WI38 (cell line): ENCODE data around the gene CNIH3.

Experiments
- H3K4me3 ChIP-seq: 2 replicates; pipeline ENCODE4 v1.5.1; 2011; ENCODE audit warnings: low read depth, mild to moderate bottlenecking, control low read depth, low read length
- TF ChIP-seq, protein P1 (sequence below): IDR thresholded peaks from 2 replicates; pipeline ENCODE4 v1.5.1; 2012; ENCODE audit warnings: low read depth, mild to moderate bottlenecking, control low read depth, low read length

CNIH3 gene

DNA sequence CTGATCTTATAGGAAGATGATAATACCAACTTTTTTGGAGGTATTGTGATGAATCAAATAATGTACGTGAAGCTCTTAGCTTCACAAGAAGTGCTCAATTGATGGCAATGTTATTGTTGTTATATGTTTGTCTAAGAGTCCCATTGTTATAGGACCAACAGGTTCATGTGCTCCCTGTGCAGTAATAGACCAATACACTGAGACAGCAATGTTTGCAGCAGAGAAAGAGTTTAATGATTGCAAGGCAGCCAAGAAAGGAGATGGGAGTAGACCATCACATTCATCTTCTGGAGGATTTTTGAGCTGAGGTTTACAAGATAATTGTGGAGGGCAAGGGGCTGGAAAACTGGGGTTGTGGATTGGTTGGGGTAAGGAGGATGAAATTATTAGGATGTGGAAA is 143.0 kb downstream of the CNIH3 start:
- no peak overlapping the region for H3K4me3 ChIP-seq
- TF ChIP-seq, protein P1, sequence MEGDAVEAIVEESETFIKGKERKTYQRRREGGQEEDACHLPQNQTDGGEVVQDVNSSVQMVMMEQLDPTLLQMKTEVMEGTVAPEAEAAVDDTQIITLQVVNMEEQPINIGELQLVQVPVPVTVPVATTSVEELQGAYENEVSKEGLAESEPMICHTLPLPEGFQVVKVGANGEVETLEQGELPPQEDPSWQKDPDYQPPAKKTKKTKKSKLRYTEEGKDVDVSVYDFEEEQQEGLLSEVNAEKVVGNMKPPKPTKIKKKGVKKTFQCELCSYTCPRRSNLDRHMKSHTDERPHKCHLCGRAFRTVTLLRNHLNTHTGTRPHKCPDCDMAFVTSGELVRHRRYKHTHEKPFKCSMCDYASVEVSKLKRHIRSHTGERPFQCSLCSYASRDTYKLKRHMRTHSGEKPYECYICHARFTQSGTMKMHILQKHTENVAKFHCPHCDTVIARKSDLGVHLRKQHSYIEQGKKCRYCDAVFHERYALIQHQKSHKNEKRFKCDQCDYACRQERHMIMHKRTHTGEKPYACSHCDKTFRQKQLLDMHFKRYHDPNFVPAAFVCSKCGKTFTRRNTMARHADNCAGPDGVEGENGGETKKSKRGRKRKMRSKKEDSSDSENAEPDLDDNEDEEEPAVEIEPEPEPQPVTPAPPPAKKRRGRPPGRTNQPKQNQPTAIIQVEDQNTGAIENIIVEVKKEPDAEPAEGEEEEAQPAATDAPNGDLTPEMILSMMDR = no peak

DNA sequence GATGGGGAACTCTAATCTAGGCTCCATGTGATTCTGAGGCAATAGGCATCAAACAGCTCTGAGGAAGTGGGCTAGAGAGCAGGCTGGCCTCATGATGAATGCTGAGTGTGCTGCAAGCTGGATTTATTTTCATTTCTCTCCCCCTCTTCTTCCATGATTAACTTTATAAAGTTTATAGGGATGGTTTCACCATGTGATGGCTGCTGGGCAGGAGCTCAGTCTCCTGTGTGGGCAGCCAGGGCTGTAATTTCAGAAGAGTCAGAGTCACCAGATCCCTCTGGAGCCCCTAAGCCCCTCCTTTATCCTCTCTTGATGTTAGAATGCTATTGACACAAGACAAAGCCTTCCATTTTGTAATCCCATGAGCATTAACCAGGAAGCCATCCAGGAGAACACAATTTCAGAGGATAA is 143.6 kb downstream of the CNIH3 start:
- no peak overlapping the region for H3K4me3 ChIP-seq
- TF ChIP-seq, protein P1 = no peak

DNA sequence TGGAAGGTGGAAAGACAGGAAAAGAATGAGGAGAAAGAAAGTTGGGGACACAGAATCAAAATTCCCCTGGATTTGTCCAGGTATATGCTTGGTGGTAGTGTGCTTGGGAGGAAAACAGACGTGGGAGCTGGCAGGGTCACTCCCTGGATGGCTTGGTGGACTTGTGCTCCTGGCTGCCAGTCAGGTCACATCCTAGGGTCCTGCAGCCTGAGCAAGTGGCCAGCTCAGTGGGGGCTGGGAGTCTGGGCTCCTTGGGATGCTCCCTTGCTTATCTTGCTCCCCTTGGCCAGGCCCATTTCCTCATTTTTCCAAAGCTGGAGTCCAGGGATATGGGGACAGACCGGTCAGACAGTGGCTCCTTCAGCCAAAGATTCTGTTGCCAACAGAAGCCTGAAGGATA is 144.0 kb downstream of the CNIH3 start:
- TF ChIP-seq, protein P1 = no peak
- no peak overlapping the region for H3K4me3 ChIP-seq

DNA sequence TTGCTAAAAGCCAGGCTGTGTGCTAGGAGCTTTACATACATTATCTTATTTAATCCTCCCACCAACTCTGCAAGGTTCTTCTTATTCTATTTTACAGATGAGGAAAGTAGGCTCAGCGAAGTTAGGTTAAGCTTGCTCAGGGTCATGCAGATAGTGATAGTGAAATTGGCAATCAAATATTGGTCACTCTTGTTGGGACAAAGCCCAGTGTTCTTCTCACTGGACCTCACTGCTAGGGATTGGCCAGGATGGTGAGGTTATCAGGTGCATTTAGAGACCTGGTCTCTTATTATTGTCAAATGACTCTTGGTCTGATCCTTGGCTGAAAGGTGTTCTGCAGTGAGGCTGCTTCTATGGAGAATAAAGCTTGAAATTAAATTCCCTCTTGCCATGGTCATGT is 145.1 kb downstream of the CNIH3 start:
- H3K4me3 ChIP-seq = no peak overlapping the region
- TF ChIP-seq, protein P1 = no peak

DNA sequence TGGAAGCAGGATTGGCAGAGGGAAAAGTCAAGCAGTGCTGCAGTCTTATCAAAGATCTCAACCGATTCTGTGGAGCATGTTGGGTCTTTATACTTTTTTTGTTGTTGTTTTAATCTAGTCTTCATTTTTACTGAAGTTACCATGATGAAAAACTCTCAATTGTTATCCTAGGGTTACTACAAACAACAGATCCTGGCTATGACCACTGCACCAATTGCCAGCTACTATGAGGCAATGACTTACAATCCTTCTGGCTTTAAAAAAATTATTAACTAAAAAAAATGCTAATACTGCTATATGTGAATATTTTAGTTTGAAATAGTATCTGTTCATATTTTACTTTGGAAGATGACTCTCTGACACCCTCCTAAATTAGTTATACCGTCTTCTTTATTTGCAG is 145.9 kb downstream of the CNIH3 start:
- H3K4me3 ChIP-seq = no peak overlapping the region
- TF ChIP-seq, protein P1 = no peak

DNA sequence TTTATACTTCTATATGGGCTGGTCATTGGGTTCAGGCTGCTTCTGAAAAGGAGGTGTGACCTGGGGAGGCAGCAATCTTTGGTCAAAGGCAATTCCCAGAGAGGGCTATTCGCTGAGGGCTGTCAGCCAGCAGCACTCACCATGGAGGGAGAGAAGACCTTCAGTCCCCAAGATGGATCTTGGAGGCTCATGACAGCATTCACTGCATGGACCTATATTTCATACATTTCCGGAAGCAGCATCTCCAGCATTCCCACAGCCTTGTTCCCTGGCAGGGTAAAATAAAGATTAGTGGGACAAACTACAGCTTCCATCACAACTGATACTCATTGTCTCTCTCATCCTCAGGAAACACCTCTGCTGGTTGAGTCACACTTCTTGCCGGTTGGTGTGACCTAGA is 146.6 kb downstream of the CNIH3 start:
- H3K4me3 ChIP-seq = no peak overlapping the region
- TF ChIP-seq, protein P1 = no peak

DNA sequence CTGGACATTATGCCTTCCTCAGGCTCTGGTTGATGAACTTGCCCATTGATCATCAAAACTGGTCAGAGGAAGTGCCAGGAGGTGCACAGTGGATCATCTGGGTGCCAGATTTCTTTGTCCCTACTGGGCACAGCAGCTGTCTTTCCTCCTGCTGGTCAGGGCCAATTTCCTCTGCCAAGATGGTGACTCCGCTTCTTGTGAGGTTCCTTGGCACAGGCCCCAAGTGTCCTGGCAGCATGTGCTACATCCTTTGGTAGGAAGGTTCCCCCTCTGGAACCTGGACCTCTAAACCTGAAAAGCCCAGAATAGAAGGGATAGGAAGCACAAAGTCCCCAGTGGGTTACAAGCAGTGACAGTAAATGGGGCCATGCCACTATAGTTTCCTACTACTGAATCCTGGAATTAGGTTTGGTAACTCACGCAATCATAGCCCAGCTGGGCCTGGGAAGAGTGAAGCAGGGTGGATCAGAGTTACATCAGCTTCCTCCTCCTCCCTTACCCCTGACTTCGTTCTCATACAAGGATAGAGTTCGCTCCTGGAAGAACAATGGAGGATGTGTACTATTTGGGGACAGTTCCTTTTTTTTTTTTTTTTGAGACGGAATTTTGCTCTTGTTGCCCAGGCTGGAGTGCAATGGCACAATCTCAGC is 147.1 kb downstream of the CNIH3 start:
- H3K4me3 ChIP-seq = no peak overlapping the region
- TF ChIP-seq, protein P1 = no peak
